MM.1S (cell line): Measurements from ENCODE around the gene TBC1D32.

Experiments
- DNase-seq: peaks from one replicate; pipeline ENCODE4 v3.0.0-alpha.2; 2015
- H2AFZ ChIP-seq: fragments of 300-600 bp; sonication (generic); 2 replicates; pipeline ENCODE4 v1.6.0; 2016; ENCODE audit warnings: antibody characterized with exemption, low read length
- H3F3A ChIP-seq: fragments of 300-600 bp; sonication (generic); 2 replicates; pipeline ENCODE4 v1.6.1; 2016; ENCODE audit warnings: mild to moderate bottlenecking, antibody characterized with exemption, low read length, moderate library complexity, mixed read lengths; ENCODE audit not compliant: insufficient read depth
- H3K27ac ChIP-seq: fragments of 300-600 bp; sonication (generic); 2 replicates; pipeline ENCODE4 v1.5.1; 2016; ENCODE audit warnings: mild to moderate bottlenecking, low read length
- H3K27me3 ChIP-seq: fragments of 300-600 bp; sonication (generic); replicated peaks from 2 replicates; pipeline ENCODE4 v1.6.0; 2016; ENCODE audit warnings: low read length; ENCODE audit not compliant: insufficient read depth
- H3K36me3 ChIP-seq: fragments of 300-600 bp; sonication (generic); replicated peaks from 2 replicates; pipeline ENCODE4 v1.6.1; 2016; ENCODE audit warnings: mild to moderate bottlenecking, low read length, mixed read lengths; ENCODE audit not compliant: insufficient read depth
- H3K4me1 ChIP-seq: fragments of 300-600 bp; sonication (generic); 2 replicates; pipeline ENCODE4 v1.6.1; 2016; ENCODE audit warnings: low read length, mixed read lengths
- H3K4me2 ChIP-seq: fragments of 300-600 bp; sonication (generic); 2 replicates; pipeline ENCODE4 v1.6.0; 2016; ENCODE audit warnings: low read depth, low read length
- H3K4me3 ChIP-seq: fragments of 300-600 bp; sonication (generic); 2 replicates; pipeline ENCODE4 v1.5.1; 2016; ENCODE audit warnings: low read length, mixed read lengths
- H3K79me2 ChIP-seq: fragments of 300-600 bp; sonication (generic); 2 replicates; pipeline ENCODE4 v1.6.1; 2016; ENCODE audit warnings: mixed run types, low read length, mixed read lengths
- H3K9ac ChIP-seq: fragments of 300-600 bp; sonication (generic); 2 replicates; pipeline ENCODE4 v1.6.1; 2016; ENCODE audit warnings: low read length, mixed read lengths
- H3K9me2 ChIP-seq: fragments of 300-600 bp; sonication (generic); replicated peaks from 2 replicates; pipeline ENCODE4 v1.6.1; 2016; ENCODE audit warnings: mild to moderate bottlenecking, low read length, mixed read lengths; ENCODE audit not compliant: insufficient read depth
- H3K9me3 ChIP-seq: fragments of 300-600 bp; sonication (generic); replicated peaks from 2 replicates; pipeline ENCODE4 v1.6.1; 2016; ENCODE audit warnings: mild to moderate bottlenecking, low read length, mixed read lengths; ENCODE audit not compliant: insufficient read depth
- H4K20me1 ChIP-seq: fragments of 300-600 bp; sonication (generic); 2 replicates; pipeline ENCODE4 v1.6.1; 2016; ENCODE audit warnings: mild to moderate bottlenecking, low read length, moderate library complexity, mixed read lengths; ENCODE audit not compliant: insufficient read depth
- EZH2 ChIP-seq: fragments of 300-600 bp; sonication (generic); optimal IDR thresholded peaks from 2 replicates; pipeline ENCODE3; 2017; ENCODE audit warnings: low read depth, mild to moderate bottlenecking, antibody characterized with exemption, low read length, mixed read lengths
- EZH2phosphoT487 ChIP-seq: fragments of 300-600 bp; sonication (generic); IDR thresholded peaks from 2 replicates; pipeline ENCODE4 v1.6.1; 2018; ENCODE audit warnings: antibody characterized with exemption, low read length
- TF ChIP-seq, protein P1 (sequence below): fragments of 300-600 bp; sonication (generic); IDR thresholded peaks from 2 replicates; pipeline ENCODE4 v1.5.1; 2016; ENCODE audit warnings: antibody characterized with exemption, low read length, mixed read lengths

The TBC1D32 gene

DNA sequence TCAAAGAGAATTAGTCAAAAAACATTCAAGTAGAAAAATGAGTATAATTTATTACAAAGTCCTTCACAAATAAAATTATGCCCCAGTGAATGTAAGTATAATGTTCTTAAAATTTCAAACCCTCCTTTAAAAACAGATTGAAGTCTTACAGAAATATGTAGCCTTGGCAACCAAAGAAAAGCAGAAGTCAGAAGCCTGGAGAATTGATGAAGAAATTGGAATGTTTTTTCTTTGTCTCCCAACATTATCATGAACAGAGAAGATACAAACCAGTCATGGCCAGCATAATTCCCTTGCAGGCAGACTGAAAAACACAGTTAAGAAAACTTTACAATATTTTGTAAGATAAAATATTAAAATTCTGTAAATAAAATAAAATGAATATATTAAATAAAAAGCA lies 221.9 kb downstream of the TBC1D32 start:
- TF ChIP-seq EZH2phosphoT487 (no peak), EZH2 (no peak)
- TF ChIP-seq, protein P1, sequence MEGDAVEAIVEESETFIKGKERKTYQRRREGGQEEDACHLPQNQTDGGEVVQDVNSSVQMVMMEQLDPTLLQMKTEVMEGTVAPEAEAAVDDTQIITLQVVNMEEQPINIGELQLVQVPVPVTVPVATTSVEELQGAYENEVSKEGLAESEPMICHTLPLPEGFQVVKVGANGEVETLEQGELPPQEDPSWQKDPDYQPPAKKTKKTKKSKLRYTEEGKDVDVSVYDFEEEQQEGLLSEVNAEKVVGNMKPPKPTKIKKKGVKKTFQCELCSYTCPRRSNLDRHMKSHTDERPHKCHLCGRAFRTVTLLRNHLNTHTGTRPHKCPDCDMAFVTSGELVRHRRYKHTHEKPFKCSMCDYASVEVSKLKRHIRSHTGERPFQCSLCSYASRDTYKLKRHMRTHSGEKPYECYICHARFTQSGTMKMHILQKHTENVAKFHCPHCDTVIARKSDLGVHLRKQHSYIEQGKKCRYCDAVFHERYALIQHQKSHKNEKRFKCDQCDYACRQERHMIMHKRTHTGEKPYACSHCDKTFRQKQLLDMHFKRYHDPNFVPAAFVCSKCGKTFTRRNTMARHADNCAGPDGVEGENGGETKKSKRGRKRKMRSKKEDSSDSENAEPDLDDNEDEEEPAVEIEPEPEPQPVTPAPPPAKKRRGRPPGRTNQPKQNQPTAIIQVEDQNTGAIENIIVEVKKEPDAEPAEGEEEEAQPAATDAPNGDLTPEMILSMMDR: no peak
- no peaks in the 10 kb centered on the region for H3K79me2 ChIP-seq
- no peak overlapping the region for H3K27ac ChIP-seq

DNA sequence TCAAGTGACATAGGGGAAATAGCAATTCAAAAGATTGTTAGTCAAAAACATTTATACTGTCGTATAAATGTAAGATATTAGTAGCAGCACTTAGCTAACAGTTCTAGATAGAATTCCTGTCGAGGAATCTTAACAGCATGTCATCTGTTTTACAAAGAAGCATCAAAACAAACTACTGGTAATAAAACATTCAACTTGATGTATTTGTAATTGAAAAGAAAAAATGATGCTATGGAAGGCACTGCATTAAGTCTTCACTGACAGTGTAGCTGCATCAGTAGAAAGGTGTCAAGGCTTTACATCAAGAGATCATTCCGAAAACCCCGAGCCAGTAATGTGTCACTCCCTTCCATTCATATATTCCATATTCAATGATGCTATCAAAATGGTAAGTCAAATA lies 223.5 kb downstream of the TBC1D32 start:
- Histone ChIP-seq H3K79me2 (no peaks in the 10 kb centered on the region), H3K9ac (no peak overlapping the region), H3K9me2 (no peaks in the 10 kb centered on the region), H3K4me2 (no peak overlapping the region), H3K27ac (no peak overlapping the region), H4K20me1 (no peaks in the 10 kb centered on the region), H3F3A (no peaks in the 10 kb centered on the region), H3K4me1 (no peaks in the 10 kb centered on the region), H3K27me3 (no peaks in the 10 kb centered on the region), H3K36me3 (no peaks in the 10 kb centered on the region), H3K9me3 (no peaks in the 10 kb centered on the region), H3K4me3 (no peak overlapping the region), H2AFZ (no peak overlapping the region)
- TF ChIP-seq, protein P1: no peak
- TF ChIP-seq EZH2phosphoT487 (no peak), EZH2 (no peak)
- no peak for DNase-seq

More for the DNA sequence above, 221.9 kb downstream of the TBC1D32 start:
- H3K9me3 ChIP-seq: no peaks in the 10 kb centered on the region
- H3K9me2 ChIP-seq: no peaks in the 10 kb centered on the region
- H4K20me1 ChIP-seq: no peaks in the 10 kb centered on the region
- H2AFZ ChIP-seq: no peak overlapping the region
- no peak overlapping the region for H3K9ac ChIP-seq
- H3K4me1 ChIP-seq: no peaks in the 10 kb centered on the region
- H3K27me3 ChIP-seq: no peaks in the 10 kb centered on the region
- H3K4me2 ChIP-seq: no peak overlapping the region
- no peaks in the 10 kb centered on the region for H3K36me3 ChIP-seq
- H3K4me3 ChIP-seq: no peak overlapping the region
- no peak for DNase-seq
- H3F3A ChIP-seq: no peaks in the 10 kb centered on the region

DNA sequence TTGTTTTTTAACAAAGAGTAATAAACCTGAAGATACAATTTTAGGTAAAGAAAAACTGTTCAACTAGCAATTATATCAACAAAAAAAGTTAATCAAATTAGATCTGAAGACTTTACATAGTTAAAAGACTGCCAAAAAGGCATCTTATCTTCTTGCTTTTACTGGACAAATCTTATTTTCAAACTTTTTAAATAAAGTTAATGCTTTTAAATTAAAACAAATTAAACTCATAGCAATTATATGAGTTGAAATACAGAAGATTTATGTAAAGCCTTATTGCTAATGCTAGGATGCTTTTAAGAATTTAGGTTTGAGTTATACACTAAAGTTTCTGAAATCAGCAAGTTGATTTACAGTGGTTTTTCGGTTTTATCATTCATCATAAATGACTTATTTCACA lies 227.3 kb downstream of the TBC1D32 start:
- Histone ChIP-seq H3K79me2 (no peaks in the 10 kb centered on the region), H4K20me1 (no peaks in the 10 kb centered on the region), H3K9me2 (no peaks in the 10 kb centered on the region), H3F3A (no peaks in the 10 kb centered on the region), H3K27ac (no peak overlapping the region), H3K4me3 (no peak overlapping the region), H3K4me2 (no peak overlapping the region), H2AFZ (no peak overlapping the region), H3K9me3 (no peaks in the 10 kb centered on the region), H3K36me3 (no peaks in the 10 kb centered on the region), H3K9ac (no peak overlapping the region), H3K27me3 (no peaks in the 10 kb centered on the region), H3K4me1 (no peaks in the 10 kb centered on the region)
- DNase-seq: no peak
- TF ChIP-seq EZH2 (no peak), EZH2phosphoT487 (no peak)
- TF ChIP-seq, protein P1: no peak
